Fibroblast of skin of left biceps (primary cell): ENCODE results near the gene CACNA1F.
A peak's percentile ranks its signal among the peaks of the same experiment; 100 is the strongest.

Experiments used
- DNase-seq, 2 experiments: peaks; one replicate each; pipeline ENCODE4 v3.0.0-alpha.2; 2013; ENCODE audit warnings: low read depth in 2 of 2

The CACNA1F gene

GRCh38 chrX:49230500-49231232, 2.5 kb downstream of the CACNA1F start:
- DNase-seq: no peak

- no peak for DNase-seq
Measured at GRCh38 chrX:49228185-49228584, 5.0 kb downstream of the CACNA1F start.

GRCh38 chrX:49227726-49228125, 5.4 kb downstream of the CACNA1F start:
- no peak for DNase-seq

DNA sequence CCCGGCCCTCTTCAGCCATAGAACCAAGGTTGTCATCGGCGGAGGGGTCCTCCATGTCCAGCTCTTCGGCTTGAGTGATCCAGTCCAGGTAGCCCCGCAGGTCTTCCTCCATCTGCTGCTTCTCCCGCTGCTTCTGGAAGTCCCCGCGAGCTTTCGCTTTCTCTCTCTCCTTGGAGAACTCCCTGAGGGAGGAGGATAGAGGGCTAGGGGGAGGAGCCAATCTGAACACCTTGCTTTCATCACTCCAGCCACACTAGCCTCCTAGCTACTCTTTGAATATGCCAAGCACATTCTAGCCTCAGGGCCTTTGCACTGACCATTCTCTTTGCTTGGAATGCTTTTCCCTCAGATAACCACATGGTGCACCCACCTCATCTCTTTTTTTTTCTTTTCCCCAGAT, 6.2 kb downstream of the CACNA1F start:
- DNase-seq: no peak

DNA sequence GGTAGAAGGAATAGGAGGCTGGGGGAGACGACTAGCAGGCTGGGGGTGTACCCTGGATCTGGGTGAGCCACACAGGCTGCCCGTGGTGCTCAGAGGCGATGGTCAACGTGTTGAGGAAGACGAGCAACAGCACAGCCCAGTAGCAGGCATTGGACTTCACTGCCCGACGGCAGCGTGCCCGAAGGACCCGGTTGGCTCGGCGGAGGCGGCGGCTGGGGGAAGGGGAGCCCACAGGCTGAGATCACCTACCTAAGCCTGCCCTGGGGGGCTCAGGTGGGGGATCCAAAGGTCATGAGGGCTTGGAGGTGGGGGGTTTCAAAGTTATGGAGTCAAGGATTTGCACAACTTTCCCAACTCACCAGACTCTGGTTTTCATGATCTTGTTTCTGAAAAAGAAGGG, 7.3 kb downstream of the CACNA1F start:
- DNase-seq: no peak

- DNase-seq: no peak
Measured at GRCh38 chrX:49221868-49222267, 11.3 kb downstream of the CACNA1F start.

- DNase-seq: no peak
Measured at GRCh38 chrX:49220100-49220499, 13.0 kb downstream of the CACNA1F start.

GRCh38 chrX:49214996-49215526, 18.1 kb downstream of the CACNA1F start:
- no peak for DNase-seq

- DNase-seq: no peak
Measured at GRCh38 chrX:49214416-49214815, 18.7 kb downstream of the CACNA1F start.

GRCh38 chrX:49212861-49213260, 20.3 kb downstream of the CACNA1F start:
- DNase-seq: no peak

DNA sequence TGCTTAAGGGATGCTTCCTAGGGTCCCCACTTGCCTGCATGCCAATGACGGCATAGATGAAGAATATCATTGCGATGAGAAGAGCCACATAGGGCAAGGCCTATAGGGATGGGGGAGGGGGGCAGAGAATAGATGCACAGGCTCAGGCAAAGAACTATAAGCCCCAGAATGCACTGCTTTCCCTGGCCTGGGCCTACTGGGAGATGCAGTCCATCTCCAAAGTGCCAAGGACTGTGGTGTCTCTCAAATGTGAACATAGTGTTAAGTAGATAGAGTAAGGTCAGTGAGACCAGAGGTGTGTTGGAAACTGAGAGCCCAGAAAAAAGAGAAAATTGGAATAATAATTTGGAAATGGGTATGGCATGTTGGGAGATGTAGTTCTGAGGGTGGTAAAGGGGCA, 20.9 kb downstream of the CACNA1F start:
- DNase-seq: no peak

DNA sequence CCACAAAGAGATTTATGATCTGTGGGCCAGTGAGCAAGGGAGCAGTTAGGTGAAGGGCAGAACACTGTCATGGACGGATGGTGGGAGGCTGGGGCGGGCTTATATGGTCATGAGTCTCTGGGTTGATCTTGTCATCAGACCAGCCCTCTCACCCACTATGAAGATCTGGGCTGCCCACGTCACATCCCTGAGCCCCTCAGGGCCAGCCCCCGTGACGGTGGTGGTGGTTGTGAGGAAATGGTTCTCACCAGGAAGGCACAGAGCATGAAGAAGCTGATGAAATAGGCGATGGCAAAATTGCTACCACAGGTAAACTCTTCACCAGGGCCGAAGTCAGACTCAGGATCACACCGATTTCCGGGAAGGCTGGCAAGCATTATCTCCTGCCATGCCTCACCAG, 22.1 kb downstream of the CACNA1F start:
- DNase-seq: no peak

GRCh38 chrX:49210406-49210805, 22.7 kb downstream of the CACNA1F start:
- DNase-seq: no peak

DNA sequence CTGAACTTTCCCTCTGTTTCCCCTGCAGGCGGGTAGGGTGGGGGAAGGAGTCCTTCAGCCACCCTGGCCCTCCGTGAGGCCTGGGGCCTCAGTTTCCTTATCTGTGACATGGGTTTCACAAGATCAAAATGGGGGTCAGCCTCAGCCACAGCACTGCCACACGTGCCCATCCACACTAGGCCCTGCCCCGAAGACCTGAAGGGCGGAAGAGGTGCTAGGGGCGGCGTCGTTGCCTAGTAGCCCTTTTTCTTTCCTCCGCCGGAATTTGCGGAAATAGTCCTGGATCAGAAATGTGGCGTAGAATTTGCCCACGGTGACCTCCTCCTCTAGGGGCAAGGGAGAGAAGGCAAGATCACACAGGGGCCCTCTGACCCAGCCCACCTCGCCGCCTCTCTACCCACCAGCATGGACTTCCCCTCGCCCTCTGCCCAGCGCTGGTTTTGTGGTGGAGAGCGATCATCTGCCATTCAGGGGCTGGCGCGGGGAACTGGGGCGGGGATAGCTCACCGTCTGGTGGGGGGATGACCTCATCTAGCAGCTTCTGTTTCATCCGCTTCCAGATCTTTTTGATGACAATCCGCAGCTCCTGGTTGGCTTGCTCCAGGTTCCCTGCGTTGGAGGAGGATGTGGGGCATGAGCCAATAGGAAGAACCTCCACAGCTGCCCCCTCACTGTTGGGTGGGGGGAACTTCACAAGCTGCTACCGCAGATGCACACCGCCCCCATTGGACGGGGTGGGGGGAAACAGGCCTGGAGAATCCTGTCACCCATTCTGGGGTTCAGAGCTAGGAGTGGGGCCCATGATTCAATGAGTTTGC, 23.5 kb downstream of the CACNA1F start:
- no peak for DNase-seq

- DNase-seq: no peak
Measured at GRCh38 chrX:49208399-49208798, 24.7 kb downstream of the CACNA1F start.

DNA sequence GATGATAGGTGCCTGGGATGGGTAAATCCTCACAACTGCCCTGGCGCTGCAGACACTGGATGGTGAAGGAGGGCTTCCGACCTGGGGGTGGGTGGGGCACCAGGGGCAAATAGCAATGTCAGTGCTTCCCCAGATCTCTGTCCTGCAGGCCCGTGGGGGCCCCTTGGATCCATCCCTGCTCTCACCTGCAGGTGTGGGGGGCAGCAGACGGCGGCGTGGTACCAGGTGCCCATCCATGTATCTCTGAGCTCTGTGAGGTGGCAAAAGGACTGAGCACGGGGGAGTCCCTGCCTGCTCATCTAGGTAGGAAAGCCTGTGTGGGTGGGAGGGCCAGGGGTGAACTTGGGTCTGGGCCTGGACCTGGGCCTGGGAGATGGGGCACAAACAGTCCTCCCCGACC, 26.6 kb downstream of the CACNA1F start:
- no peak for DNase-seq

GRCh38 chrX:49205443-49205842, 27.7 kb downstream of the CACNA1F start:
- no peak for DNase-seq

DNA sequence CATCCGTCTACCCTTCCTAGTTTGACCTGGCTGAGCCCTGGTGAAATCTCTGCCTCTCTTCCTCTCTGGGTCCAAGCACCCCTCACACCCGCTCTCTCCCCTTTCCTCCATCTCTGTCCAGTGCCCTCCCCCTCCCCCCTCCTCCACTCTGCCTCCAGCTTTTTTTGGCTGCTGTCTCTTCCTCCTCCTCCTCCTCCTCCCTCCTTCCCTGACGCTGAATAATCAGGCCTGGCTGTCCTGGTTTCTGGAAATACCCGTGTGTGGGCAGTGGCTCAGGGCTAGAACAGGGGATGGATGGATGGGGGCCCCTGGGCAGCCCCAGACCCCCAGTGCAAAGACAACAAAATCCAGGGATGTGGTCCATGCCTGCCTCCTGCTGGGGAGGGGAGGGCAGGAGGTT, 28.4 kb downstream of the CACNA1F start:
- no peak for DNase-seq

DNA sequence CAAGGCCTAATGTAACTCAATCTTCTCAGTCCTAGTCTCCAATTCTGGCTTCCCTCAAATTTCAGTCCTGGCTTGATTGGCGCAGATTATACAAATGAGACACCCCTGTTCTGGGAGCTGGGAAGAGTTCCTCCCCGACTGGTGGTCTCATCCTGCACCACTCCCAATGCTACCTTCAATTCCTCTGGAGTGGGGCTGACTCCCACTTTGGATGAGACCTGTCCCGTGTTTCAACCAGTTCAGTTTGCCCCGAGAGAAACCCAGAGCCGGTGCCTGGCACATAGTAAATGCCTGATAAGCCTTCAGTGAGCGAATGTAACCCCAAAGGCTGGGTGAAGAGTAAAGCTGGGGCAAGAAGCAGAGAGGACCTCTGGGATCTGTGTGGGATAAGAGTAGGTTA, 29.1 kb downstream of the CACNA1F start:
- no peak for DNase-seq

DNA sequence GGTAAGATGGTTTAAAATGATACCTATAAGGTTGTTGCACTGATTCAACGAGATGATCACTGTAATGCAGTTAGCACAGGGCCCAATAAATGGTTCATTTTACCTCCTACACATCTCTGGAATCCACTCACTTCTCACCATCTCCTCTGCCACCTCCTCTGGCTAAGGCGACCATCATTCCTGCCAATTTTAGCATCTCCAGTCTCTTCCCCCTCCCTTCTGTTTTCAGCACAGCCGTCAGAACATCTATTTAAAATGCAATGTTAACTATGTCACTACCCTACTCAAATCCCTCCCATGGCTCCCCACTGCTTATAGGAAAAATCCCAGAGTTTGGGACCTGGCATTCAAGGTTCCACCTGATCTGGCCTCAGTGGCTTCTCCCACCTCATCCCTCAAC, 29.6 kb downstream of the CACNA1F start:
- DNase-seq: no peak

GRCh38 chrX:49202022-49202421, 31.1 kb downstream of the CACNA1F start:
- no peak for DNase-seq

DNA sequence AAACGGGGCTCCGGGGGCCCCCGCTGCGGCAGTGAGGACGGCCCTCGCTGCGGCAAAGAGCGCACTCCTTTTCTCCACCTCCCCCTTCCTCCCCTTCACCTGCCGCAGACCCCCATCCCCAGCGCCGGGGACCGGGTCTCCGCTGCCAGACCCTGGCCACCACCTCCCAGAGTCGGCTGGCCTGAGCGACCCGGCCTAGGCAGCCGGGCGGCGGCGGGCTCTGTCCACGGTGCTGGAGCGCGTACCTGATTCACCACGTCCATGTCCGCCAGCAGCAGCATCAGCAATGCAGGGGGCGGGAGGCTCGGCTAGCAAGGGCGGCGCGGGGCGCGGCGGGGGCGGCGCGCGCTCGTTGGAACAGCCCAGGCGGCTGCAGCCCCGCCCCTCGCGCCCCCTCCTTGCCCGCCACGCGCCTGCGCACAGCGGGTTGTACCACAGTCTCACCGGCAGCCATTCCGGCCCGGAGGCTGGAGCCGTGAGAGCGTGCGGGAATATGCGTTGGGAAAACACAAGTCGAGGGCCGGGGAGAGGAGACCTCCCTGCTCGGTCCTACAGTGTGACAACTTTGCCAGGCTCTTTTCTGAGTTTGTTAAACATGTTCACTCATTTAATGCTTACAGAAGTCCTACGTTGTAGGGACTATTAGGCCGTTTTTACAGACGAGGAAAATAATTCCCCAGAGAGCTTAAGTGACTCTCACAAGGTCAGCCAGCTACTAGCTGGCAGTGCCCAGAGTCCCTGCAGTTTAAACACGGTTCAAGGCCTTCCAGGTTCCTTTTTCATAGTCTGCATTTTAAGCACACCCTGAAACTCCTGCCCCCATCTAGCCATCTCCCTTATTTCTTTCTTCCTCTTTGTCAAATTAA, 33.0 kb downstream of the CACNA1F start, which contains the start of gene SYP:
SYP (minus strand) TSS at position 288 of the 866 bp plus-strand sequence; CDS start at position 281, 7 bp downstream.
- DNase-seq: peak; percentile 58 to 62
